SIG-M5 (cell line): Measurements from ENCODE around the gene MYOD1.

Experiments
- DNase-seq: peaks from one replicate; lab custom pipeline; 2025; lab: John Stamatoyannopoulos, UW

MYOD1 gene

GRCh38 chr11:17702876-17703275 is 16.5 kb upstream of the MYOD1 start:
- DNase-seq, result no peak

DNA sequence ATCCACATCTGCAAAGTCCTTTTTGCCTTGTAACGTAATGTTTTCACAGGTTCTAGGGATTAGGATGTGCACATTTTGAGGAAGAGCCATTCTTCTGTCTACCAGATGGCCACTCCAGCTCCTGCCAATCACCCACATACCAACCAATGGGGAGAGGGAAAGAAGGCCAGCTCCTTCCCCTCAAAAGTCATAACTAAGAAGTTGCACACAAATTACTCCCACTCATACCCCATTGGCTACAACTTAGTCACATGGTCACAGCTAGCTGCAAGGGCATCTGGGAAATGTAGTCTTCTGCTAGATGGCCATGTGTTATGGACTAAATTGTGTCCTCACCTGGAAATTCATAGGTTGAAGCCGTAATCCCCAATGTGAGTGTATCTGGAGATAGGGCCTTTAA is 15.4 kb upstream of the MYOD1 start:
- DNase-seq, result no peak

DNA sequence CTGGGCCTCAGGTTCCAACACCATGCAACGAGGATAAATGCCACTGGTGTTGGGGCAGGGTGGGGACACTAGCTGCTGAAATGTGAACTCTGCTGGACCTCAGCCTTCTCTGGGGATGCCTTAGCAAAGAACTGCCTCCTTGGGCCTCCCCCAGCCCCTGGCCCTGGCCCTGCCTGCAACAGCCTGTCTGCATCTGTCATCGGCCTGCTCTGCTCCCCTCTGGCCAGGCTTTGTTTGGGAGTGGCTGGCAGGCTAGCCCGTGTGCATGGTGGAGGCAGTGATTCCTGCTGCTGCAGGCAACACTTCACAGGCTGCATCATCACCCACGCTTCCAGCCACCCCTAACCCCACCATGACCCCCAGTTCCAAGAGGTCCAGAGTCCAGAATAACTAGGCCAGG is 11.5 kb upstream of the MYOD1 start:
- no peak for DNase-seq

- DNase-seq, result no peak
These were observed 7.5 kb upstream of the MYOD1 start for GRCh38 chr11:17711836-17712235.

DNA sequence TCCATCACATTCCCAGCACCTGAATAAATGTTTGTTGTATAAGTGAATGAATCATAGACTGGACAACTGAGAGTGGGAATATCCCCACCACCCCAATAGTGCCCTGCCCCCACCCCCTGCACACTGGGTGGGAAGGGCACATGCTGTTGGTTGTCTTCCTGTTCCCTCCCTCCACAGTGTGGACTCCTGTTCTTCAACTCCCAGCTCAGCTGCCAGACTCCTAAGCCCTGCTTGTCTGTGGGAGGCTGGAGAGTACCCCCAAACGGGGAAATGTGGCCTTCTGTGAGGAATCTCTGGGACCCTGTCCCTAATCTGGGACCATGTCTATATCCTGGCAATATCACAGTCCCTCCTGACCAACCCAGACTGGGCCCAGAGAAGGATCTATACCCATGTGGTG is 5.5 kb upstream of the MYOD1 start:
- DNase-seq, result no peak

DNA sequence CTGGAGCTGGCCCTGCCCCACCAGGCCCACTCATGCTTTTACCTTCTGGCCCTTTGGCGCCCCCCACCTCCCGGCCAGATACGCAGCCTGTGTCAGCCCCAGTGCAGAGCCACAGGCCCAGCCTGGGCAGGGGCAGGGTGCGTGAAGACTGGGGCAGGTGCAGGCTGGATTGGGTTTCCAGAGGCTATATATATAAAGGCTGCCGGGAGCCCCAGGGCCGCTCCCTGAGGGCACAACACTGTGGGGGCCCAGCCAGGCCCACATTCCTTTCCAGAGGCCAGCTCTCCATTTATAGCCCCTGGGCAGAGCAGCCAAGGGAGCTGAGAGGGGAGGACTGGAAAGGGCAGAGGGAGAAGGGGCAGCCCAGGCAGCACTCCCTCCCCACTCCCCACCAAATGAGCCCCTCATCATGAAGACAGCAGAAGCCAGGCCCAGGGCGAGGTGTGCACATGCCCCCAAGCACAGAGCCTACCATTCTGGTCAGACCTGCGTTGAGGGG is 5.0 kb upstream of the MYOD1 start:
- no peak for DNase-seq

- no peak for DNase-seq
These were observed 4.5 kb upstream of the MYOD1 start for GRCh38 chr11:17714870-17715269.

DNA sequence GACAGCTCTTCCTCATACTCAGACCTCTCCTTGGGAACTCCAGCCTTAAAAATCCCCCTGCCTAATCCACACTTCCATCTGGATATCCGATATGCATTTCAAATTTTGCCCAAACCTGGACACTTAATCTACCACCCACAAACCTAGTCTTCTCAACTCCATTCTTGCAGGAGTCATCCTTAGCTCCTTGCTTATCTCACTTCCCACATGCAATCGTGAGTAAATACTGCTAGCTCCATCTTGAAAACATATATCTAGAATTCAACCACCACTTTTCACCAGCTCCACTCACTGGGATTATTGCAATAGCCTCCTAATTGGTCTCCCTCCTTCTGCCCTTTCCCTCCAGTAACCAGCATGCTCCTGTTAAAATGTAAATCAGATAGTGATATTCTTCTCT is 2.6 kb upstream of the MYOD1 start:
- no peak for DNase-seq

- no peak for DNase-seq
These were observed 1.4 kb upstream of the MYOD1 start for GRCh38 chr11:17718015-17718414.

DNA sequence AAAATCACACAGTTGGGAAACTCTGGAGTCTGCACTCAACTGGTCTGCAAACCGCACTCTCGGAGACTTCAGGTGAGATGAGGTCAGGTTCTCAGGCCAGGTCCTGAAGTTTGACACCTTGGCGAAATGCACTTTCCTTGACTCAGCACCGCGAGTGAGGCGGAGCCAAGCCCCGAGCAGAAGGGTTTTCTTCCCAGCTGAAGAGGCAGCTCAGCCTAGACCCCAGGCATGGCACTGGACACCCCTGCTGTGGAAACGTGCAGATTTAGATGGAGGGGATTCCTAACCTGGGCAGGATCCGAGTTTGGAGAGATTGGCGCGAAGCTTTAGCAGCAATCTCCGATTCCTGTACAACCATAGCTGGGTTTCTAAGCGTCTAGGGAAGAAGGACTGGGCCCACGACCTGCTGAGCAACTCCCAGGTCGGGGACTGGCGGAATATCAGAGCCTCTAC is 835 bp upstream of the MYOD1 start:
- no peak for DNase-seq

DNA sequence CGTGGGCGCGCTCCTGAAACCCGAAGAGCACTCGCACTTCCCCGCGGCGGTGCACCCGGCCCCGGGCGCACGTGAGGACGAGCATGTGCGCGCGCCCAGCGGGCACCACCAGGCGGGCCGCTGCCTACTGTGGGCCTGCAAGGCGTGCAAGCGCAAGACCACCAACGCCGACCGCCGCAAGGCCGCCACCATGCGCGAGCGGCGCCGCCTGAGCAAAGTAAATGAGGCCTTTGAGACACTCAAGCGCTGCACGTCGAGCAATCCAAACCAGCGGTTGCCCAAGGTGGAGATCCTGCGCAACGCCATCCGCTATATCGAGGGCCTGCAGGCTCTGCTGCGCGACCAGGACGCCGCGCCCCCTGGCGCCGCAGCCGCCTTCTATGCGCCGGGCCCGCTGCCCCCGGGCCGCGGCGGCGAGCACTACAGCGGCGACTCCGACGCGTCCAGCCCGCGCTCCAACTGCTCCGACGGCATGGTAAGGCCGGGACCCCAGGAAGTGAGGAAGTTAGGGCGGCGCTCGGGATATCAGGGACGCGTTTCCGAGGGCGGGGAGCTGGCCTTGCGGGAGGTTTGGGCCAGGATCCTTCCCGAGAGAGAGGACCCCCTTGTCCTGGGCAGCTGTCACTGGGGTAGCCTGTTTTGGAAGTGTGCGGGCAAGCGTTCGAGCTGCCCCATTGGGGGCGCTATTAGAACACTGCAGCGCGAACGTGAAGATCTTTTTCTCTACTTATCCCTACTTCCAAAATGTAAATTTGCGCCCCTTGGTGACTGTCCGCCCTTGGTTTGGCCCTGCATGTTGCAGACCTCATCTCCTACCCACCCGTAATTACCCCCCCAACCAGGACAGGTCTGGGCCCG is 796 bp downstream of the MYOD1 start:
- DNase-seq, result no peak

DNA sequence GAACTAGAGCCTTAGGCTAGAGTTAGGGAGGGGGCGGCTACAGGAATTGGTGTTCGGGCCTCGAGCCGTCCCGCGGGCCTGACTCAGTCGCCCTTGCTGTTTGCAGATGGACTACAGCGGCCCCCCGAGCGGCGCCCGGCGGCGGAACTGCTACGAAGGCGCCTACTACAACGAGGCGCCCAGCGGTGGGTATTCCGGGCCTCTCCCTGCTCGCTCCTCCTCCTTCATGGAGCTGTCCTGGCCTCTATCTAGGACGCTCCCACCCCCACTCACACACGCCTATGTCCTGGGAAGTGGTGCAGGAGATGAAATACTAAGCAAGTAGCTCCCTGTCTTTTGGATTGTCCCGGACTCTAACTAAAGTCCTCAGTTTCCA is 1.4 kb downstream of the MYOD1 start:
- no peak for DNase-seq

DNA sequence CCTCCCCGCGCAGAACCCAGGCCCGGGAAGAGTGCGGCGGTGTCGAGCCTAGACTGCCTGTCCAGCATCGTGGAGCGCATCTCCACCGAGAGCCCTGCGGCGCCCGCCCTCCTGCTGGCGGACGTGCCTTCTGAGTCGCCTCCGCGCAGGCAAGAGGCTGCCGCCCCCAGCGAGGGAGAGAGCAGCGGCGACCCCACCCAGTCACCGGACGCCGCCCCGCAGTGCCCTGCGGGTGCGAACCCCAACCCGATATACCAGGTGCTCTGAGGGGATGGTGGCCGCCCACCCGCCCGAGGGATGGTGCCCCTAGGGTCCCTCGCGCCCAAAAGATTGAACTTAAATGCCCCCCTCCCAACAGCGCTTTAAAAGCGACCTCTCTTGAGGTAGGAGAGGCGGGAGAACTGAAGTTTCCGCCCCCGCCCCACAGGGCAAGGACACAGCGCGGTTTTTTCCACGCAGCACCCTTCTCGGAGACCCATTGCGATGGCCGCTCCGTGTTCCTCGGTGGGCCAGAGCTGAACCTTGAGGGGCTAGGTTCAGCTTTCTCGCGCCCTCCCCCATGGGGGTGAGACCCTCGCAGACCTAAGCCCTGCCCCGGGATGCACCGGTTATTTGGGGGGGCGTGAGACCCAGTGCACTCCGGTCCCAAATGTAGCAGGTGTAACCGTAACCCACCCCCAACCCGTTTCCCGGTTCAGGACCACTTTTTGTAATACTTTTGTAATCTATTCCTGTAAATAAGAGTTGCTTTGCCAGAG is 2.0 kb downstream of the MYOD1 start:
- DNase-seq, result no peak

DNA sequence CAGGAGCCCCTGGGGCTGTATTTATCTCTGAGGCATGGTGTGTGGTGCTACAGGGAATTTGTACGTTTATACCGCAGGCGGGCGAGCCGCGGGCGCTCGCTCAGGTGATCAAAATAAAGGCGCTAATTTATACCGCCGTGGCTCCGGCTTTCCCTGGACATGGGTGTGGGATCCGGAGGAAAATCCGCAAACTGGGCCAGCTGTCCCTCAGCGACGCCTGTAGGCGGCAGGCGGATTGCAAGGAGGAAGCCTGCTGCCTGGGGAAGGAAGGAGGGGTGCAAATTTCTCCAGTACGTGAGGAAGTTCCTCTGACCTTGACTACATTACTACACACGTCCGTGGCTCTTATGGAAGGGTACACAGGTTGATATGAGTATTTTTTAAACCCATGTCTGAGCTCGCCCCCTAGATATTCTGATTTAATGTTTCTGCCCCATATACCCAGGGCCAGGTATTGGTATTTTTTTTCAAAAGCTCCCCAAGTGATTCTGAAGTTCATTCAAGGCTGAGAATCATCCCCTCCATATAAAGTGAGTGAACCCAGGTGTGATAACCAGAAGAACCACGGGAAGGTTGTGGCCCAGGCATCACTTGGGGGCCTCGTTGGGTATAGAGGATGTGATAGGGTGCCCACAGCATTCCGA is 2.8 kb downstream of the MYOD1 start:
- no peak for DNase-seq

GRCh38 chr11:17724020-17724908 is 4.9 kb downstream of the MYOD1 start:
- no peak for DNase-seq

DNA sequence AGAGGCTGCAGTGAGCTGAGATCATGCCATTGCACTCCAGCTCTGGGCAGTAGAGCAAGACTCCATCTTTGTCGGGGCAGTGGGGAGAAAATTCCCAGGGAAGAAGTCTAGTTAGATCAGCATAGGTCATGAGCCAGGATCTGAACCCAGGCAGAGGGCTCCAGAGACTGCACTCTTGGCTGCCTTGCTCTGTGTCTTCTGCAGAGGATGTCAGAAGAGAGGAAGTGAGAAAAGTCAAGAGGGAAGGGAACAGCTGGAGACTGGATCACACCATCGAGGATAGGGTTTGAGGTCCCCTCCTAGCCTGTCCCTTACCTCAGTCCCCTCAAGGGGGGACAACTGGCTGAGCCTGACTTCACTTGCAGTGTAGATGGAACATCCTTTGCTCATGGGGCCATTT is 5.8 kb downstream of the MYOD1 start:
- no peak for DNase-seq

GRCh38 chr11:17730137-17730536 is 10.8 kb downstream of the MYOD1 start:
- DNase-seq, result no peak

DNA sequence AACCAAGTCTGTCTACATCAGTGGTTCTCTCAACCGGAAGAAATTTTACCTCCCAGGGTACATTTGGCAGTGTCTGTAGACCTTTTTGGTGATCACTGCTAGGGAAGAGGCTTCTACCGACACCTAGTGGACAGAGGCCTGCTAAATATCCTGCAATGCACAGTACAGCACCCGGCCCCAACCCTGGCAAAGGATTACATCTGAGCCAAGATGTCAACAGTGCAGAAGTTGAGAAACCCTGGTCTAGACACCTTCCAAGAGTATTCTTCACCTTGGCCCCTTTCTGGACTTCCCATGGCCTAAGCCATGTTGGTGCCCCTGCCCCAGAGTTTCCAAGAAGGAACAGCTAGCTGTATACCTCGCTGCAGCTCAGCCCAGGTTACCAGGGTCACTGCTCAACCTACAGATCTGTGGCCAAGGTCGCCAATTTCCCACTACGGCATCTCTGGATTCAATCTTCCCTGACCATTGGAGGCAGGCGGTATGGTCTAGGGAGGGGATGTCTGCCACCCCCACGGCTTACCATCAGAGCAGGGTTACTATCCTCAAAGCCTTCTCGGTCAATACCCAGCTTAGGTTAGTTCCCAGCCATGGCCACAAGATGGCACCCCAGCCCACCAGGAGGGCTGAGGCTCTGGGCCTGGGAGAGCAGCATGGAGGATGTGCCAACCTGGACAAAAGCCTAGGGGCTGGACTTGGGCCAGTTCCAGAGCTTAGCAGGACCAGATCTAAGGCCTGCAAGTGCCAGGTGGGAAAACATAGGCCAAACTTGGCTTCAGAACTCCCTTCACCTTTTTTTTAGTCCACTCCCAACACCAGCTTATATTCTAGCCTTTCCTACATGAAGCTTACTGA is 11.5 kb downstream of the MYOD1 start:
- DNase-seq, result peak; percentile 0

GRCh38 chr11:17733261-17733660 is 13.9 kb downstream of the MYOD1 start:
- DNase-seq, result no peak

DNA sequence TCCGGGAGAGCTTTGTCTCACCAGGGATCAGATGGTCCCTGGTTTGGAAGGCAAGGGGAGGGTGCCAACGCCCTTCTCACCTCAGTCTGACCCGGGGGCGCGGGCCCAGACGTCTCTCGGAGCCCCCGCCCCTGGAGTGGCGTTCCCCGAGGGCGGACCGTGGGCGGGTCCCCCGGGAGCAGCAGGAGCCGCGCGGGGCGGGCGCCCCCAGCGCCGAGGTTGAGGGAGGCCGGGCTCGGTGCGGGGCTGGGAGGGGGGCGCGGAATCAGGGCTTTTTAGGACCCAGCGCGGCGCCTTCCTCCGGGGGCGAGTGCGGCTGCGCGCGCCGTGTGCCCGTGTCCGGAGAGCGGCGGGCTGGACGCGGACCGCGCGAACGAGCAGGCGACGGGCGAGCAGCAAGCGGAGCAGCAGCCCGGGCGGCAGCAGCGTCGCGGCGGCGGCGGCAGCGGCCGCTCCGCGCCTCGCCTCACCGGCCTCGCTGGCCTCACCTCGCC is 15.1 kb downstream of the MYOD1 start, which contains the start of gene KCNC1:
Gene KCNC1 (plus strand): TSS at position 364 of the 494 bp plus-strand sequence. CDS start 1,222 bp downstream, outside the sequence.
- DNase-seq, result no peak
